ENCODE data around the gene STYXL2.

STYXL2 gene

GRCh38 chr1:167107456-167107855, 13.6 kb downstream of the STYXL2 start:
- DNase-seq (ENCODE audit: low read depth in 1 of 2, low spot score in 1 of 2): no peak

- no peak for DNase-seq (ENCODE audit: low read depth in 1 of 2, low spot score in 1 of 2)
Measured at GRCh38 chr1:167109125-167109524, 15.2 kb downstream of the STYXL2 start.

- no peak for DNase-seq (ENCODE audit: low read depth in 1 of 2, low spot score in 1 of 2)
Measured at GRCh38 chr1:167110586-167110985, 16.7 kb downstream of the STYXL2 start.

GRCh38 chr1:167111868-167112709, 18.2 kb downstream of the STYXL2 start:
- no peak for DNase-seq (ENCODE audit: low read depth in 1 of 2, low spot score in 1 of 2)

- no peak for DNase-seq (ENCODE audit: low read depth in 1 of 2, low spot score in 1 of 2)
Measured at GRCh38 chr1:167114725-167115124, 20.9 kb downstream of the STYXL2 start.

GRCh38 chr1:167115655-167116054, 21.8 kb downstream of the STYXL2 start:
- DNase-seq (ENCODE audit: low read depth in 1 of 2, low spot score in 1 of 2): no peak

- no peak for DNase-seq (ENCODE audit: low read depth in 1 of 2, low spot score in 1 of 2)
Measured at GRCh38 chr1:167116174-167116573, 22.3 kb downstream of the STYXL2 start.

- no peak for DNase-seq (ENCODE audit: low read depth in 1 of 2, low spot score in 1 of 2)
Measured at GRCh38 chr1:167117225-167117624, 23.4 kb downstream of the STYXL2 start.

GRCh38 chr1:167118188-167118587, 24.3 kb downstream of the STYXL2 start:
- no peak for DNase-seq (ENCODE audit: low read depth in 1 of 2, low spot score in 1 of 2)

- DNase-seq (ENCODE audit: low read depth in 1 of 2, low spot score in 1 of 2): no peak
Measured at GRCh38 chr1:167119696-167120095, 25.8 kb downstream of the STYXL2 start.

- DNase-seq (ENCODE audit: low read depth in 1 of 2, low spot score in 1 of 2): no peak
Measured at GRCh38 chr1:167120899-167121298, 27.0 kb downstream of the STYXL2 start.

GRCh38 chr1:167121375-167122120, 27.7 kb downstream of the STYXL2 start:
- no peak for DNase-seq (ENCODE audit: low read depth in 1 of 2, low spot score in 1 of 2)

GRCh38 chr1:167122121-167122480, 28.2 kb downstream of the STYXL2 start:
- no peak for DNase-seq (ENCODE audit: low read depth in 1 of 2, low spot score in 1 of 2)

- DNase-seq (ENCODE audit: low read depth in 1 of 2, low spot score in 1 of 2): no peak
Measured at GRCh38 chr1:167122568-167122967, 28.7 kb downstream of the STYXL2 start.

- DNase-seq (ENCODE audit: low read depth in 1 of 2, low spot score in 1 of 2): no peak
Measured at GRCh38 chr1:167126317-167126716, 32.4 kb downstream of the STYXL2 start.

GRCh38 chr1:167126811-167127210, 32.9 kb downstream of the STYXL2 start:
- no peak for DNase-seq (ENCODE audit: low read depth in 1 of 2, low spot score in 1 of 2)

- DNase-seq (ENCODE audit: low read depth in 1 of 2, low spot score in 1 of 2): no peak
Measured at GRCh38 chr1:167127236-167127635, 33.4 kb downstream of the STYXL2 start.

GRCh38 chr1:167127661-167128060, 33.8 kb downstream of the STYXL2 start:
- no peak for DNase-seq (ENCODE audit: low read depth in 1 of 2, low spot score in 1 of 2)

- DNase-seq (ENCODE audit: low read depth in 1 of 2, low spot score in 1 of 2): no peak
Measured at GRCh38 chr1:167128261-167129227, 34.7 kb downstream of the STYXL2 start.

GRCh38 chr1:167130829-167131510, 37.1 kb downstream of the STYXL2 start:
- DNase-seq (ENCODE audit: low read depth in 1 of 2, low spot score in 1 of 2): no peak

Measured in activated CD4-positive, alpha-beta T cell treated with anti-CD3 and anti-CD28 coated beads, Interleukin-2, amount 50 U/mL, for 24 hours (primary cell).